Bronchial epithelial cell (primary cell): ENCODE results near the gene GGT7. TPM values are rescaled to one million over a fixed set of nuclear protein-coding genes. Genes with fewer than 3 reads are reported as not detected.
"Not testable (repeated sequence)": the region's sequence is repeated elsewhere in the genome, so short reads cannot be mapped to it uniquely, and the experiment has no call there.

ENCODE experiments used
- DNase-seq: peaks from one replicate; pipeline ENCODE4 v3.0.0-alpha.2; 2010; ENCODE audit warnings: low read depth
- FAIRE-seq: peaks from 2 replicates; lab custom pipeline; 2011; peaks lifted over from hg19 to GRCh38; lab: Jason Lieb, UNC
- H3K27me3 ChIP-seq: 2 replicates; pipeline ENCODE4 v1.5.1; 2011; ENCODE audit warnings: low read length; ENCODE audit not compliant: control insufficient read depth, insufficient read depth
- H3K36me3 ChIP-seq: 2 replicates; pipeline ENCODE4 v1.5.1; 2011; ENCODE audit warnings: low read length; ENCODE audit not compliant: control insufficient read depth, insufficient read depth
- H3K4me3 ChIP-seq: 2 replicates; pipeline ENCODE4 v1.5.1; 2011; ENCODE audit warnings: mild to moderate bottlenecking, low read depth, low read length, control low read depth
- total RNA-seq: library from RNA; depleted of rRNA; stranded (reverse); fragments of >200 nt; gene quantifications from 2 replicates; pipeline ENCODE4 v1.2.1, GENCODE V29; 2014
- TF ChIP-seq, protein P1 (sequence below): IDR thresholded peaks from 2 replicates; pipeline ENCODE4 v1.5.1; 2011; ENCODE audit warnings: mild to moderate bottlenecking, moderate library complexity, low read length, control low read depth, inconsistent platforms; ENCODE audit not compliant: insufficient read depth, severe bottlenecking

GGT7 gene
- total RNA-seq, 1 donor from 2014 or later: 1.6 TPM

DNA sequence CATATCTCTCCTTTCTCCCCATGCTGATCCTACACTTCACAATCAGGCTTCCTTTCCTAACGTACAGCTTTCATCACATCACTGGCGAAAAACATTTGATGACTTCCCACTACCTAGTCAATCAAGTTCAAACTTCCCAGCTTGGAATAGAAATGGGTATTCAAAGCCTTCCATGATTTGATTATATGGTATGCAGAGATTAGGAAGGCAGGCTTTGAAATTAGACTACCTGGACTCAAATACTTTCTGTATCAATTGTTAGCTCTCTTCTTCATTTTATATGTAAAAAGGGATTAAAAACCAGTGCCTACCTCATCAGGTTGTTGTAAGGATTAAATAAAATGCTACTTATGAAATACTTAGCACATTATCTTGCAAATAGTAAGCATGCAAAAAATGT lies 54.9 kb downstream of the GGT7 start:
- no peak for DNase-seq
- FAIRE-seq: no peak
- no peak overlapping the region for H3K4me3 ChIP-seq
- H3K36me3 ChIP-seq: no peaks in the 10 kb centered on the region
- no peaks in the 10 kb centered on the region for H3K27me3 ChIP-seq
- TF ChIP-seq, protein P1, sequence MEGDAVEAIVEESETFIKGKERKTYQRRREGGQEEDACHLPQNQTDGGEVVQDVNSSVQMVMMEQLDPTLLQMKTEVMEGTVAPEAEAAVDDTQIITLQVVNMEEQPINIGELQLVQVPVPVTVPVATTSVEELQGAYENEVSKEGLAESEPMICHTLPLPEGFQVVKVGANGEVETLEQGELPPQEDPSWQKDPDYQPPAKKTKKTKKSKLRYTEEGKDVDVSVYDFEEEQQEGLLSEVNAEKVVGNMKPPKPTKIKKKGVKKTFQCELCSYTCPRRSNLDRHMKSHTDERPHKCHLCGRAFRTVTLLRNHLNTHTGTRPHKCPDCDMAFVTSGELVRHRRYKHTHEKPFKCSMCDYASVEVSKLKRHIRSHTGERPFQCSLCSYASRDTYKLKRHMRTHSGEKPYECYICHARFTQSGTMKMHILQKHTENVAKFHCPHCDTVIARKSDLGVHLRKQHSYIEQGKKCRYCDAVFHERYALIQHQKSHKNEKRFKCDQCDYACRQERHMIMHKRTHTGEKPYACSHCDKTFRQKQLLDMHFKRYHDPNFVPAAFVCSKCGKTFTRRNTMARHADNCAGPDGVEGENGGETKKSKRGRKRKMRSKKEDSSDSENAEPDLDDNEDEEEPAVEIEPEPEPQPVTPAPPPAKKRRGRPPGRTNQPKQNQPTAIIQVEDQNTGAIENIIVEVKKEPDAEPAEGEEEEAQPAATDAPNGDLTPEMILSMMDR: no peak

DNA sequence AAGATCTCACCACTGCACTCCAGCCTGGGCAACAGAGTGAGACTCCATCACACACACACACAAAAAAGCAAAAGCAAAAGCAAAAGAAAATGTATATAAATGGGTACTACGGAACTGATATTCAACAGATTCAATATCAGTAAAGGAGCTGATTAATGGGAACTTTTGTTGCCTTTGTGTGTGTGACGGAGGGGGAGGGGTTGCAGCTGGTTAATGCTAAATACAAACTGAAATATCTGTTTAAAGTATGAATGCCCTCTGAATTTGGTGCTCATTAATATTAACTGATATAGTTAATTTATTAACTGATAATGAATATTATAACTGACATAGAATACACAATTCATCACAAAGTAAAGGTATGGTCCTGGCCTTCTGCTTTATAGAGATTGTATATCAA lies 55.6 kb downstream of the GGT7 start:
- TF ChIP-seq, protein P1: no peak
- Histone ChIP-seq H3K36me3 (no peaks in the 10 kb centered on the region), H3K27me3 (no peaks in the 10 kb centered on the region), H3K4me3 (no peak overlapping the region)
- DNase-seq (no peak), FAIRE-seq (no peak)

DNA sequence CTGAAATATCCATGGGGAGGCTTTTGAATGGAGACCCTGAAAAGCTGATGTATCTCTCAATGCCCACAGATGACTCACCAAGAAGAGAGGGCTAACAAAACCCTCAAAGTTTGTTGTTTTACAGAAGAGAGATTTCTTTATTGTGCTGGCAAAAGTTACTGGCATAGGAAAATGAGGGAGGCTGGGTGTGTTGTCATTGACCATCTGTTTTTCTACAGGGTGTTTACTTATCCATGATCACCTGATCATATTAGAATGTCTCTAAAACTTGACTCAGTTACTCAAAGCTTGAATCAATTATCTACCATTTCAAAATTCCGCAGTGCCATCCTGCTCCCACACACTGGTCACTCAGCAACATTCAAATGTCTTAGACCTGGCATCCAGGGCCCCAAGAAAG lies 57.0 kb downstream of the GGT7 start:
- DNase-seq (no peak), FAIRE-seq (no peak)
- TF ChIP-seq, protein P1: no peak
- Histone ChIP-seq H3K4me3 (no peak overlapping the region), H3K27me3 (no peaks in the 10 kb centered on the region), H3K36me3 (no peaks in the 10 kb centered on the region)

DNA sequence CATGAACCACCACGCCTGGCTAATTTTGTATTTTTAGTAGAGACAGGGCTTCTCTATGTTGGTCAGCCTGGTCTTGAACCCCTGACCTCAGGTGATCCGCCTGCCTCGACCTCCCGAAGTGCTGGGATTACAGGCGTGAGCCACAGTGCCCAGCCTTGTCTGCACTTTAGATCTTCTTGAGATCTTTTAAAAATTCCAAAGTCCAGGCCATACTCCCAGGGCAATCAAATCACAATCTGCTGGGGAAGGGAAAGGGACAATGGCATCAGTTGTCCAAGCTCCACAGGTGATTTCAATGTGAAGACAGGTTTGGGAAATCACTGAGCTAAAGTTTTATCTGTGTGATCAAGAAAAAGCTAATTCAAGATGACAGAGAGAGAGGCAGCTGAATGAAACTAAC lies 64.1 kb downstream of the GGT7 start:
- no peaks in the 10 kb centered on the region for H3K36me3 ChIP-seq
- no peaks in the 10 kb centered on the region for H3K27me3 ChIP-seq
- TF ChIP-seq, protein P1: no peak
- no peak for FAIRE-seq
- H3K4me3 ChIP-seq: no peak overlapping the region
- DNase-seq: no peak

DNA sequence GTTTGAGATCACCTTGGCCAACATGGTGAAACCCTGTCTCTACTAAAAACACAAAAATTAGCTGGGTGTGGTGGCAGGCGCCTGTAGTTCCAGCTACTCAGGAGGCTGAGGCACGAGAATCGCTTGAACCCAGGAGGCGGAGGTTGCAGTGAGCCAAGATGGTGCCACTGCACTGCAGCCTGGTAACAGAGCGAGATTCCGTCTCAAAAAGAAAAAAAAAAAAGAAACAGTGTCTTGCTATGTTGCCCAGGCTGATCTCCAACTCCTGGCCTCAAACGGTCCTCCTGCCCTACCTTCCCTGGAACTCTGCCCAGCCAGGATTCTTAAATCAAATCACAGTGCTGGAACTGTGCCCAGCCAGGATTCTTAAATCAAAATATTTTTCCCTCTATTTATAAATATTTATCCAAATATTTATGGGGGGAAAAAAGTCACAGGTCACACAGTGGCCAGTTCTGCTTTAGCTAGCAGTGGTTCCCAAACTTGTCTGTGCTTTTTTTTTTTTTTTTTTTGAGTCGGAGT lies 64.7 kb downstream of the GGT7 start:
- not testable (repeated sequence) for DNase-seq, H3K4me3 ChIP-seq, H3K27me3 ChIP-seq, H3K36me3 ChIP-seq, FAIRE-seq

DNA sequence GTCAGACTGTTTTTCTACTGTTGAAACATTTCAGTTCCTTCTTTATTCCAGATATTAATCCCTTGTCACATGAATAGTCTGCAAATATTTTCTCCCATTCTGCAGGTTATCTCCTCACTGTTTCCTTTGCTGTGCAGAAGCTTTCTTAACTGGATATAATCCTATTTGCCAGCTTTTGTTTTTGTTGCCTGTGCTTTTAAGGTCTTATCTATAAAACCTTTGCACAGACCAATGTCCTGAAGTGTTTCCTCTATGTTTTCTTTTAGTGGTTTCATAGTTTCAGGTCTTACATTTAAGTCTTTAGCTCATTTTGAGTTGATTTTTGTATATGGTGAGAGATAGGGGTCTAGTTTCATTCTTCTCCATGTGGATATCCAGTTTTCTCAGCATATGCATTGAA lies 66.4 kb downstream of the GGT7 start:
- DNase-seq (no peak), FAIRE-seq (no peak)
- Histone ChIP-seq H3K27me3 (no peaks in the 10 kb centered on the region), H3K36me3 (no peaks in the 10 kb centered on the region), H3K4me3 (no peak overlapping the region)
- TF ChIP-seq, protein P1: no peak
